ENCODE results near the gene GTSF1L. TPM values are rescaled to one million over a fixed set of nuclear protein-coding genes. Genes with fewer than 3 reads are reported as not detected.

GTSF1L gene
- not detected in 2 replicates for total RNA-seq

GRCh38 chr20:43726811-43727338, at the start of gene GTSF1L:
GTSF1L (minus strand) TSS chr20:43727002; CDS start chr20:43726694, 308 bp downstream.

Other genes with a start within 250 kb of the GTSF1L start
- 0.39 and 2.5 TPM in 2 replicates for gene L3MBTL1, start 219.3 kb downstream of the GTSF1L start, total RNA-seq
- not detected in 2 replicates for gene SGK2, start 168.0 kb downstream of the GTSF1L start, total RNA-seq
- 18.6 and 29.5 TPM in 2 replicates for gene IFT52, start 136.1 kb downstream of the GTSF1L start, total RNA-seq
- 9.4 and 32.3 TPM in 2 replicates for gene MYBL2, start 59.9 kb downstream of the GTSF1L start, total RNA-seq
- gene TOX2, start 187.8 kb upstream of the GTSF1L start, total RNA-seq = 50.7 and 78.0 TPM in 2 replicates